ENCODE measurements around the gene PRRT2. TPM values are rescaled to one million over a fixed set of nuclear protein-coding genes. Genes with fewer than 3 reads are reported as not detected.

Gene PRRT2
- total RNA-seq = 2.1 TPM
- long read RNA-seq = 0 reads

GRCh38 chr16:29811896-29812665 lies at the start of gene PRRT2:
PRRT2 (plus strand) TSS chr16:29812193; CDS start chr16:29813055, 862 bp downstream.
- DNase-seq = peak; percentile 72
- peaks cover 93% of the 10 kb centered on the region for H3K4me1 ChIP-seq
- peak within 1 kb of the TSS; percentile 75 for H3K4me3 ChIP-seq
- H3K9me3 ChIP-seq (replicated peaks) = no peaks in the 10 kb centered on the region
- H3K27me3 ChIP-seq (ENCODE audit: low read depth) = no peaks in the 10 kb centered on the region
- no peak for TF ChIP-seq CTCF (IDR thresholded peaks at IDR 0.05; ENCODE audit: borderline replicate concordance)
- peak within 1 kb of the TSS; percentile 97 for H3K27ac ChIP-seq (replicated peaks)
- intact Hi-C loops (cut with micrococcal nuclease) = no loop called here
- peaks cover 24% of the 10 kb centered on the region for H3K36me3 ChIP-seq

- intact Hi-C loops (cut with micrococcal nuclease) = no loop called here
- Histone ChIP-seq H3K36me3 (no peaks in the 10 kb centered on the region), H3K27me3 (ENCODE audit: low read depth) (peaks cover 10% of the 10 kb centered on the region), H3K9me3 (replicated peaks) (no peaks in the 10 kb centered on the region), H3K27ac (replicated peaks) (no peak overlapping the region), H3K4me3 (no peak overlapping the region), H3K4me1 (no peaks in the 10 kb centered on the region)
- no peak for TF ChIP-seq CTCF (IDR thresholded peaks at IDR 0.05; ENCODE audit: borderline replicate concordance)
- no peak for DNase-seq
Observed at GRCh38 chr16:29763326-29763725, 48.7 kb upstream of the PRRT2 start.

- H3K36me3 ChIP-seq = no peaks in the 10 kb centered on the region
- intact Hi-C loops (cut with micrococcal nuclease) = no loop called here
- no peak overlapping the region for H3K4me3 ChIP-seq
- peaks cover 10% of the 10 kb centered on the region for H3K27me3 ChIP-seq (ENCODE audit: low read depth)
- no peak for DNase-seq
- H3K4me1 ChIP-seq = no peaks in the 10 kb centered on the region
- no peak for TF ChIP-seq CTCF (IDR thresholded peaks at IDR 0.05; ENCODE audit: borderline replicate concordance)
- H3K9me3 ChIP-seq (replicated peaks) = no peaks in the 10 kb centered on the region
- H3K27ac ChIP-seq (replicated peaks) = no peak overlapping the region
Observed at GRCh38 chr16:29765167-29766032, 46.6 kb upstream of the PRRT2 start.

GRCh38 chr16:29766571-29766970 lies 45.4 kb upstream of the PRRT2 start:
- Histone ChIP-seq H3K4me1 (no peaks in the 10 kb centered on the region), H3K4me3 (no peak overlapping the region), H3K27me3 (ENCODE audit: low read depth) (peaks cover 10% of the 10 kb centered on the region), H3K9me3 (replicated peaks) (no peaks in the 10 kb centered on the region), H3K36me3 (no peaks in the 10 kb centered on the region), H3K27ac (replicated peaks) (no peak overlapping the region)
- DNase-seq = no peak
- intact Hi-C loops (cut with micrococcal nuclease) = no loop called here
- no peak for TF ChIP-seq CTCF (IDR thresholded peaks at IDR 0.05; ENCODE audit: borderline replicate concordance)

- no peak for DNase-seq
- intact Hi-C loops (cut with micrococcal nuclease) = no loop called here
Observed at GRCh38 chr16:29767062-29767461, 44.9 kb upstream of the PRRT2 start.

More at GRCh38 chr16:29767062-29767461, 44.9 kb upstream of the PRRT2 start:
- Histone ChIP-seq H3K9me3 (replicated peaks) (no peaks in the 10 kb centered on the region), H3K36me3 (no peaks in the 10 kb centered on the region), H3K4me1 (no peaks in the 10 kb centered on the region), H3K27me3 (ENCODE audit: low read depth) (peaks cover 10% of the 10 kb centered on the region), H3K4me3 (no peak overlapping the region), H3K27ac (replicated peaks) (no peak overlapping the region)
- TF ChIP-seq CTCF (IDR thresholded peaks at IDR 0.05; ENCODE audit: borderline replicate concordance) = no peak

Measured in left ventricle myocardium inferior (tissue), 1 donor.